ENCODE results near the gene ATG3. TPM values are rescaled to one million over a fixed set of nuclear protein-coding genes. Genes with fewer than 3 reads are reported as not detected.

Gene ATG3
- total RNA-seq, 1 experiment from 2014 or later: 59.3 TPM

- Histone ChIP-seq H3K14ac (ENCODE audit: insufficient read depth, low read length) (no peak overlapping the region), H3K23me2 (ENCODE audit: insufficient read length, low read depth, low read length, poor library complexity, severe bottlenecking) (no peaks in the 10 kb centered on the region), H3K27me3 (ENCODE audit: insufficient read depth, low read length) (no peaks in the 10 kb centered on the region), H3K9me3 (ENCODE audit: control insufficient read depth, low read depth, low read length) (no peaks in the 10 kb centered on the region), H2BK12ac (ENCODE audit: insufficient read length, low read depth, low read length) (no peak overlapping the region), H2BK15ac (ENCODE audit: low read depth, low read length) (no peak overlapping the region), H2BK5ac (ENCODE audit: insufficient read length, low read length) (no peak overlapping the region), H4K5ac (ENCODE audit: insufficient read length, low read depth, low read length) (no peak overlapping the region), H4K91ac (ENCODE audit: insufficient read length, low read depth, low read length) (no peak overlapping the region), H3K79me1 (ENCODE audit: insufficient read depth, low read depth, low read length, poor library complexity, severe bottlenecking) (no peaks in the 10 kb centered on the region), H2AFZ (ENCODE audit: low read length) (no peak overlapping the region), H2BK120ac (ENCODE audit: low read depth, low read length, poor library complexity, severe bottlenecking) (no peak overlapping the region), H2BK20ac (ENCODE audit: low read depth, low read length, poor library complexity, severe bottlenecking) (no peak overlapping the region), H3K27ac (ENCODE audit: insufficient read length, low read depth, low read length) (no peak overlapping the region), H3K4me1 (ENCODE audit: insufficient read depth, low read length) (no peaks in the 10 kb centered on the region), H3K23ac (ENCODE audit: insufficient read length, low read depth, low read length) (no peak overlapping the region), H3K18ac (ENCODE audit: insufficient read length, low read depth, low read length) (no peak overlapping the region), H3K4me2 (ENCODE audit: insufficient read depth, insufficient read length, low read length) (no peak overlapping the region), H3K79me2 (ENCODE audit: insufficient read depth, low read length) (no peaks in the 10 kb centered on the region), H4K8ac (replicated peaks; ENCODE audit: insufficient read length, low read depth, low read length) (no peak overlapping the region), H3K9ac (ENCODE audit: extremely low read depth, insufficient read length, low read length) (no peak overlapping the region), H3K56ac (ENCODE audit: insufficient read length, low read depth, low read length) (no peak overlapping the region), H4K20me1 (ENCODE audit: control insufficient read depth, insufficient read depth, insufficient read length) (no peaks in the 10 kb centered on the region), H3T11ph (ENCODE audit: low read length) (no peak overlapping the region), H2AK5ac (ENCODE audit: insufficient read length, low read length) (no peak overlapping the region), H3K4ac (ENCODE audit: low read depth, low read length) (no peak overlapping the region)
- Mint-ChIP-seq H3K9me3 (peaks cover 0 to 7% of the 10 kb centered on the region in 2 experiments; a peak in 2 of 5 replicates), H3K4me3 (no peak overlapping the region), H3K36me3 (ENCODE audit: insufficient read depth in 1 of 3, low read depth in 3 of 3) (peaks cover 0 to 6% (median 0%) of the 10 kb centered on the region in 3 experiments; a peak in 1 of 7 replicates), H3K4me1 (no peaks in the 10 kb centered on the region), H3K27me3 (ENCODE audit: low read depth) (no peaks in the 10 kb centered on the region), H3K27ac (no peak overlapping the region)
- no peak for DNase-seq
- WGBS (ENCODE audit: extremely low coverage, insufficient read length, low lambda C conversion rate): no CpG with 5 or more reads among the region's 1 CpG
- TF ChIP-seq CTCF (conservative IDR thresholded peaks at IDR 0.05): no peak
Observed at GRCh38 chr3:112492124-112492523, 69.6 kb downstream of the ATG3 start.

Measured in H9 (cell line).